CD14-positive monocyte (primary cell): Measurements from ENCODE around the gene CD93. TPM values are rescaled to one million over a fixed set of nuclear protein-coding genes. Genes with fewer than 3 reads are reported as not detected.

Experiments
- DNase-seq, 3 donors: peaks; one replicate each; pipeline ENCODE4 v3.0.0-alpha.2; 2011 to 2022
- H2AFZ ChIP-seq: 2 replicates; pipeline ENCODE4 v1.6.0; 2012; ENCODE audit warnings: mild to moderate bottlenecking, low read depth, low read length, inconsistent platforms; ENCODE audit not compliant: insufficient read depth, poor library complexity, severe bottlenecking
- H3K27ac ChIP-seq, 2 donors: 1 replicate in 1 of 2; 2 replicates in 1 of 2; pipeline ENCODE4 v1.5.1; 2012 to 2013; ENCODE audit warnings: low read length in 2 of 2, control low read depth in 1 of 2, inconsistent platforms in 1 of 2, low read depth in 1 of 2, mild to moderate bottlenecking in 1 of 2
- H3K27me3 ChIP-seq, 2 donors: one replicate each; pipeline versions ENCODE4 v1.6.0 to v1.6.1; 2011 to 2013; ENCODE audit warnings: low read length in 2 of 2; ENCODE audit not compliant: control insufficient read depth in 2 of 2, insufficient read depth in 2 of 2
- H3K36me3 ChIP-seq, 2 donors: replicated peaks in 1 of 2; 1 replicate in 1 of 2; 2 replicates in 1 of 2; pipeline versions ENCODE4 v1.5.1 to v1.6.1; 2012 to 2013; ENCODE audit warnings: low read length in 2 of 2, control low read depth in 1 of 2, inconsistent platforms in 1 of 2, mild to moderate bottlenecking in 1 of 2; ENCODE audit not compliant: insufficient read depth in 2 of 2, control insufficient read depth in 1 of 2
- H3K4me1 ChIP-seq, 2 donors: 1 replicate in 1 of 2; 2 replicates in 1 of 2; pipeline versions ENCODE4 v1.5.1 to v1.6.1; 2012 to 2013; ENCODE audit warnings: low read length in 2 of 2, control low read depth in 1 of 2, inconsistent platforms in 1 of 2, mild to moderate bottlenecking in 1 of 2, moderate library complexity in 1 of 2; ENCODE audit not compliant: insufficient read depth in 2 of 2, control insufficient read depth in 1 of 2
- H3K4me2 ChIP-seq: replicated peaks from 2 replicates; pipeline ENCODE3; 2012; ENCODE audit warnings: low read length, moderate library complexity, mild to moderate bottlenecking; ENCODE audit not compliant: poor library complexity, severe bottlenecking; ENCODE audit errors: extremely low read depth
- H3K4me3 ChIP-seq, 3 experiments: fragments of 200-600 bp in 1 of 3; sonication (generic) in 1 of 3; replicated peaks in 1 of 3; 1 replicate in 2 of 3; 2 replicates in 1 of 3; pipeline ENCODE4 v1.5.1; 2011 to 2013; ENCODE audit warnings: low read length in 3 of 3, mild to moderate bottlenecking in 3 of 3, control low read depth in 2 of 3, low read depth in 2 of 3, inconsistent platforms in 1 of 3, moderate library complexity in 1 of 3
- H3K79me2 ChIP-seq: 2 replicates; pipeline ENCODE4 v1.6.0; 2012; ENCODE audit warnings: mild to moderate bottlenecking, control low read depth, inconsistent platforms, low read length, moderate library complexity; ENCODE audit not compliant: insufficient read depth
- H3K9ac ChIP-seq: 2 replicates; pipeline ENCODE4 v1.6.0; 2017; ENCODE audit warnings: low read length, mild to moderate bottlenecking; ENCODE audit not compliant: insufficient read depth, poor library complexity, severe bottlenecking
- H3K9me3 ChIP-seq, 2 donors: replicated peaks in 1 of 2; 1 replicate in 1 of 2; 2 replicates in 1 of 2; pipeline versions ENCODE4 v1.5.1 to v1.6.1; 2012 to 2013; ENCODE audit warnings: low read length in 2 of 2, control low read depth in 1 of 2; ENCODE audit not compliant: control insufficient read depth in 1 of 2, insufficient read depth in 1 of 2
- H4K20me1 ChIP-seq: 2 replicates; pipeline ENCODE4 v1.6.0; 2012; ENCODE audit warnings: mild to moderate bottlenecking, low read length, control low read depth, moderate library complexity; ENCODE audit not compliant: insufficient read depth
- H3K27ac Mint-ChIP-seq, 7 donors: one replicate each; pipeline ENCODE4 v1.8.0; 2020; ENCODE audit warnings: mild to moderate bottlenecking in 7 of 7, mixed read lengths in 7 of 7, moderate library complexity in 6 of 7, inconsistent platforms in 2 of 7
- H3K27me3 Mint-ChIP-seq, 3 donors: one replicate each; pipeline ENCODE4 v1.8.0; 2021 to 2022; ENCODE audit warnings: low read depth in 3 of 3, mild to moderate bottlenecking in 3 of 3, mixed read lengths in 3 of 3, moderate library complexity in 3 of 3, inconsistent platforms in 1 of 3
- H3K36me3 Mint-ChIP-seq, 2 donors: one replicate each; pipeline ENCODE4 v1.8.0; 2020; ENCODE audit warnings: mixed read lengths in 2 of 2, inconsistent platforms in 1 of 2, mild to moderate bottlenecking in 1 of 2
- H3K4me1 Mint-ChIP-seq: one replicate; pipeline ENCODE4 v1.8.0; 2020; ENCODE audit warnings: mild to moderate bottlenecking, mixed read lengths
- H3K4me3 Mint-ChIP-seq, 2 donors: one replicate each; pipeline ENCODE4 v1.8.0; 2020; ENCODE audit warnings: mild to moderate bottlenecking in 2 of 2, mixed read lengths in 2 of 2, moderate library complexity in 1 of 2
- H3K9me3 Mint-ChIP-seq, 7 donors: one replicate each; pipeline ENCODE4 v1.8.0; 2020 to 2022; ENCODE audit warnings: mixed read lengths in 7 of 7, mild to moderate bottlenecking in 6 of 7, moderate library complexity in 6 of 7, inconsistent platforms in 2 of 7
- WGBS: methylation state at CpG from one replicate; pipeline ENCODE4 v1.1.5; 2013; ENCODE audit warnings: missing lambda C conversion rate; ENCODE audit not compliant: insufficient coverage; 5-methylcytosine and 5-hydroxymethylcytosine counted together
- intact Hi-C, 2 donors: fragments of 100-400 bp; cut with micrococcal nuclease; formaldehyde crosslinking; loops; one replicate each; pipeline versions ENCODE4 v1.15.0 to v1.15.1; 2023
- polyA plus RNA-seq, 3 donors: library from polyadenylated mRNA; depleted of rRNA in 1 of 3; unstranded in 2 of 3; stranded (reverse) in 1 of 3; fragments of 300-500 nt in 2 of 3; fragments of >200 nt in 1 of 3; fragmentation: Illumina TruSeq in 2 of 3; gene quantifications; 1 replicate in 2 of 3; 2 replicates in 1 of 3; pipeline ENCODE4 v1.2.3, GENCODE V29; 2012 to 2021
- TF ChIP-seq, protein P1 (sequence below): fragments of 200-600 bp; IDR thresholded peaks from one replicate; pipeline ENCODE4 v1.8.0; 2022; ENCODE audit warnings: antibody characterized with exemption, mild to moderate bottlenecking

CD93 gene
- polyA plus RNA-seq, 3 donors, result 26.0 to 170 (median 48.9) TPM

DNA sequence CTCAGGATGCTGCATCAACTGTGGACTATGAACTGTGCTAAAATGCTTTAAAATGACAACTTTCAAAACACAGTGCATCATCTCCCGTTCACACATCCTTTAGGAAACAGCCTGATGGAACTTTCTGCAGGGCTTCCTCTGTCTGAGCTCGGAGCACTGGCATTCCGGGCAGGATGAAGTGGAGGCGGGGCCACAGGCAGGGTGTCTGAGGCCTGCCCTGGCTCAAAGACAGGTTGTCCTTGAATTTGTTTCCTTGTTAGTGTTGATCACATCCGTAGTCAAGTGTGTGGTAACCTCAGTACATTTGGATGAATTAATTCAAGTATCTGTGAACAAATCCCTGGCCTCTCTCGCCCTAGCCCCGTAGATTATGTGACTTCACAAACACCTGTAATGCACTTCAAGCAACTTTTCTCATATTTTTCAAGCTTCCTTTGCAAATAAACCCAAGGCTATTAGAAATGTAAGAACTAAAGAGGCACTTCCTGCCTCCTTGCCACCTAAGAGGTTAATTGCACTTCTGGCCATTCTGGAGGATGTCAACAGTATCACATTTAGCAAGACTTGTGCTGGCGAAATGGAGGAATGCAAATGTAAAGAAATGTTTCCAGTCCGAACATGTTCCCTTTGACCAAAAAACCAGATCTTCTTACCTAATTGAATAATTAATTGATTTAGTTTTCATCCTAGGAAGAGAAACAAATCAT, 3.1 kb downstream of the CD93 start:
- peak overlapping the region; percentile 96 to 97 for H3K27ac ChIP-seq
- H3K36me3 ChIP-seq, result peaks cover 28 to 49% of the 10 kb centered on the region in 2 donors
- peak overlapping the region; percentile 31 to 88 (median 64) for H3K4me3 ChIP-seq
- H3K36me3 Mint-ChIP-seq, result peaks cover 66 to 67% of the 10 kb centered on the region in 2 donors
- peak overlapping the region; percentile 94 to 97 for H3K4me3 Mint-ChIP-seq
- H3K9me3 ChIP-seq, result no peaks in the 10 kb centered on the region
- H4K20me1 ChIP-seq, result peaks cover 54% of the 10 kb centered on the region
- no peaks in the 10 kb centered on the region for H3K27me3 ChIP-seq
- TF ChIP-seq, protein P1, sequence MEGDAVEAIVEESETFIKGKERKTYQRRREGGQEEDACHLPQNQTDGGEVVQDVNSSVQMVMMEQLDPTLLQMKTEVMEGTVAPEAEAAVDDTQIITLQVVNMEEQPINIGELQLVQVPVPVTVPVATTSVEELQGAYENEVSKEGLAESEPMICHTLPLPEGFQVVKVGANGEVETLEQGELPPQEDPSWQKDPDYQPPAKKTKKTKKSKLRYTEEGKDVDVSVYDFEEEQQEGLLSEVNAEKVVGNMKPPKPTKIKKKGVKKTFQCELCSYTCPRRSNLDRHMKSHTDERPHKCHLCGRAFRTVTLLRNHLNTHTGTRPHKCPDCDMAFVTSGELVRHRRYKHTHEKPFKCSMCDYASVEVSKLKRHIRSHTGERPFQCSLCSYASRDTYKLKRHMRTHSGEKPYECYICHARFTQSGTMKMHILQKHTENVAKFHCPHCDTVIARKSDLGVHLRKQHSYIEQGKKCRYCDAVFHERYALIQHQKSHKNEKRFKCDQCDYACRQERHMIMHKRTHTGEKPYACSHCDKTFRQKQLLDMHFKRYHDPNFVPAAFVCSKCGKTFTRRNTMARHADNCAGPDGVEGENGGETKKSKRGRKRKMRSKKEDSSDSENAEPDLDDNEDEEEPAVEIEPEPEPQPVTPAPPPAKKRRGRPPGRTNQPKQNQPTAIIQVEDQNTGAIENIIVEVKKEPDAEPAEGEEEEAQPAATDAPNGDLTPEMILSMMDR, result no peak
- H2AFZ ChIP-seq, result no peak overlapping the region
- H3K9me3 Mint-ChIP-seq, result no peaks in the 10 kb centered on the region
- H3K27ac Mint-ChIP-seq, result peak overlapping the region; percentile 93 to 100 (median 98)
- intact Hi-C loops, result loop anchor here (5.0 to 10.0 kb wide), 2 partner anchors 34 to 152 kb away; no protein-coding TSS in a partner anchor
- peaks cover 77 to 94% of the 10 kb centered on the region in 2 donors for H3K4me1 ChIP-seq
- peak overlapping the region; percentile 95 for H3K4me2 ChIP-seq
- peaks cover 87% of the 10 kb centered on the region for H3K79me2 ChIP-seq
- peaks cover 77% of the 10 kb centered on the region for H3K4me1 Mint-ChIP-seq
- peak in 1 of 3 donors; percentile 37 for DNase-seq
- WGBS, result 89% methylated on average over 4 of the region's 9 CpGs
- H3K27me3 Mint-ChIP-seq, result peaks cover 0 to 3% (median 0%) of the 10 kb centered on the region in 3 donors
- peak overlapping the region; percentile 94 for H3K9ac ChIP-seq

DNA sequence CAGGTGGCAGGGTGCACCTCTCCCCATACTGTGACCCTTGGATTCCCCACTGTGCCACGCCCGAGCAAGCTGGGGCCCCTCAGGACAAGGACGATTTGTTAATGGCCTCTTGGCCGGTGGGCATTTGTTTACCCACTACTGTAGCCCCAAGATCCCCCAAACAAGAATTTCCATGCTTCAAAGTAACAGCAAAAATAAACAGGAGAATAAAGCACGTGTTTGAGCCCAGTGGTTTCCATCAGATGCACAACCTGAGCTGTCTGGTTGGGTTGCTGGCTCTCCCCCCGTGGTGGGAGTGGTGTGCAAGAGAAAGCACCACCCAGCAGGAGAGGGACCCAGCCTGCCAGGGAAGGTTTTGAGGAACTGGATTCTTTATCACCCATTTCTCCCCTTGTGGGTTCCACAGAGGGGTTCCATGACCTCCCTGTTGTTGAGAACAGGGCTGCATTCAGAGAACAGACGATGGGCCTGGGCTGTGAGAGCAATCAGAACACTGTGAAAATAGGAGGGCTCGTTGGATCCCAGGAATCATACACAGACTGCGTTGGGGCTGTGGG, 4.8 kb downstream of the CD93 start:
- peak overlapping the region; percentile 86 to 100 (median 98) for H3K27ac Mint-ChIP-seq
- peak overlapping the region; percentile 95 for H3K4me2 ChIP-seq

More for the DNA sequence above, 4.8 kb downstream of the CD93 start:
- intact Hi-C loops, result loop anchor here (5.0 to 10.0 kb wide), 2 partner anchors 36 to 153 kb away; no protein-coding TSS in a partner anchor
- no peak overlapping the region for H3K9ac ChIP-seq
- no peak overlapping the region for H2AFZ ChIP-seq
- Mint-ChIP-seq H3K9me3 (no peaks in the 10 kb centered on the region), H3K4me3 (peak overlapping the region; percentile 94 to 97), H3K36me3 (peaks cover 75 to 78% of the 10 kb centered on the region in 2 donors), H3K27me3 (peaks cover 0 to 3% (median 1%) of the 10 kb centered on the region in 3 donors), H3K4me1 (peaks cover 68% of the 10 kb centered on the region)
- peak overlapping the region; percentile 31 to 88 (median 64) for H3K4me3 ChIP-seq
- DNase-seq, result peak in 2 of 3 donors; percentile 27 to 33
- peaks cover 61 to 78% of the 10 kb centered on the region in 2 donors for H3K4me1 ChIP-seq
- H3K36me3 ChIP-seq, result peaks cover 28 to 55% of the 10 kb centered on the region in 2 donors
- H3K9me3 ChIP-seq, result no peaks in the 10 kb centered on the region
- H4K20me1 ChIP-seq, result peaks cover 70% of the 10 kb centered on the region
- peak overlapping the region; percentile 5 to 97 for H3K27ac ChIP-seq
- no peaks in the 10 kb centered on the region for H3K27me3 ChIP-seq
- TF ChIP-seq, protein P1, result no peak
- peaks cover 93% of the 10 kb centered on the region for H3K79me2 ChIP-seq
- 93% methylated on average over 4 of the region's 9 CpGs for WGBS
